Esophagus muscularis mucosa (tissue), 4 donors: ENCODE data around the gene TTYH3.

Experiments used
- EP300 ChIP-seq: sonication (generic); formaldehyde crosslinking; IDR thresholded peaks from one replicate; pipeline ENCODE4 v1.6.1; 2017; ENCODE audit warnings: antibody characterized with exemption
- POLR2A ChIP-seq: fragments of 450-650 bp; IDR thresholded peaks from one replicate; pipeline ENCODE4 v1.6.1; 2017; ENCODE audit warnings: antibody characterized with exemption, moderate library complexity, mild to moderate bottlenecking, low read depth
- POLR2AphosphoS5 ChIP-seq, 2 donors: sonication (generic); formaldehyde crosslinking; IDR thresholded peaks; one replicate each; pipeline ENCODE4 v1.6.1; 2017; ENCODE audit warnings: antibody characterized with exemption in 2 of 2
- TF ChIP-seq, protein P1 (sequence below), 3 experiments: fragments of 200-600 bp in 2 of 3; fragments of 450-650 bp in 1 of 3; sonication (generic) in 2 of 3; IDR thresholded peaks; one replicate each; pipeline ENCODE4 v1.5.1; 2017 to 2019; ENCODE audit warnings: antibody characterized with exemption in 3 of 3, mild to moderate bottlenecking in 2 of 3, moderate library complexity in 1 of 3

GRCh38 chr7:2691011-2691707, 59.4 kb downstream of the TTYH3 start:
- TF ChIP-seq, protein P1, sequence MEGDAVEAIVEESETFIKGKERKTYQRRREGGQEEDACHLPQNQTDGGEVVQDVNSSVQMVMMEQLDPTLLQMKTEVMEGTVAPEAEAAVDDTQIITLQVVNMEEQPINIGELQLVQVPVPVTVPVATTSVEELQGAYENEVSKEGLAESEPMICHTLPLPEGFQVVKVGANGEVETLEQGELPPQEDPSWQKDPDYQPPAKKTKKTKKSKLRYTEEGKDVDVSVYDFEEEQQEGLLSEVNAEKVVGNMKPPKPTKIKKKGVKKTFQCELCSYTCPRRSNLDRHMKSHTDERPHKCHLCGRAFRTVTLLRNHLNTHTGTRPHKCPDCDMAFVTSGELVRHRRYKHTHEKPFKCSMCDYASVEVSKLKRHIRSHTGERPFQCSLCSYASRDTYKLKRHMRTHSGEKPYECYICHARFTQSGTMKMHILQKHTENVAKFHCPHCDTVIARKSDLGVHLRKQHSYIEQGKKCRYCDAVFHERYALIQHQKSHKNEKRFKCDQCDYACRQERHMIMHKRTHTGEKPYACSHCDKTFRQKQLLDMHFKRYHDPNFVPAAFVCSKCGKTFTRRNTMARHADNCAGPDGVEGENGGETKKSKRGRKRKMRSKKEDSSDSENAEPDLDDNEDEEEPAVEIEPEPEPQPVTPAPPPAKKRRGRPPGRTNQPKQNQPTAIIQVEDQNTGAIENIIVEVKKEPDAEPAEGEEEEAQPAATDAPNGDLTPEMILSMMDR (IDR thresholded peaks at IDR 0.05): no peak
- TF ChIP-seq POLR2AphosphoS5 (IDR thresholded peaks at IDR 0.05) (no peak), EP300 (no peak), POLR2A (no peak)
